Measurements from ENCODE around the gene ATL1. TPM values are rescaled to one million over a fixed set of nuclear protein-coding genes. Genes with fewer than 3 reads are reported as not detected.

ATL1 gene
- total RNA-seq, 6 experiments from 2014 or later: 0.35 to 0.92 (median 0.48) TPM

GRCh38 chr14:50529288-50530179 is 30.4 kb upstream of the ATL1 start:
- Mint-ChIP-seq H3K4me3 (peak overlapping the region; percentile 83), H3K27ac (peak overlapping the region; percentile 88), H3K27me3 (ENCODE audit: insufficient read depth) (no peaks in the 10 kb centered on the region; the same call in 1 of the 2 replicates), H3K9me3 (no peaks in the 10 kb centered on the region), H3K36me3 (ENCODE audit: low read depth) (peaks cover 37% of the 10 kb centered on the region), H3K4me1 (ENCODE audit: low read depth) (peaks cover 72% of the 10 kb centered on the region)
- no peak for TF ChIP-seq CTCF (IDR thresholded peaks at IDR 0.05)
- DNase-seq: no peak

GRCh38 chr14:50530358-50530757 is 29.6 kb upstream of the ATL1 start:
- H3K27ac Mint-ChIP-seq: peak overlapping the region; percentile 88
- TF ChIP-seq CTCF (IDR thresholded peaks at IDR 0.05): no peak
- H3K4me1 Mint-ChIP-seq (ENCODE audit: low read depth): peaks cover 63% of the 10 kb centered on the region
- DNase-seq: peak; percentile 60
- no peaks in the 10 kb centered on the region; the same call in 1 of the 2 replicates for H3K27me3 Mint-ChIP-seq (ENCODE audit: insufficient read depth)
- no peaks in the 10 kb centered on the region for H3K9me3 Mint-ChIP-seq
- peaks cover 29% of the 10 kb centered on the region; the same call in 1 of the 2 replicates for H3K36me3 Mint-ChIP-seq (ENCODE audit: low read depth)
- peak overlapping the region; percentile 83 for H3K4me3 Mint-ChIP-seq

GRCh38 chr14:50530794-50531365 is 29.1 kb upstream of the ATL1 start:
- no peak for DNase-seq
- Mint-ChIP-seq H3K4me1 (ENCODE audit: low read depth) (peaks cover 60% of the 10 kb centered on the region), H3K4me3 (peak overlapping the region; percentile 83), H3K9me3 (no peaks in the 10 kb centered on the region), H3K27ac (peak overlapping the region; percentile 88), H3K36me3 (ENCODE audit: low read depth) (peaks cover 28% of the 10 kb centered on the region; the same call in 1 of the 2 replicates), H3K27me3 (ENCODE audit: insufficient read depth) (peaks cover 1% of the 10 kb centered on the region)
- TF ChIP-seq CTCF (IDR thresholded peaks at IDR 0.05): no peak

GRCh38 chr14:50531595-50532501 is 28.1 kb upstream of the ATL1 start:
- Mint-ChIP-seq H3K36me3 (ENCODE audit: low read depth) (peaks cover 20% of the 10 kb centered on the region; the same call in 1 of the 2 replicates), H3K9me3 (no peaks in the 10 kb centered on the region; the same call in 1 of the 2 replicates), H3K27me3 (ENCODE audit: insufficient read depth) (peaks cover 10% of the 10 kb centered on the region), H3K27ac (peak overlapping the region; percentile 88), H3K4me1 (ENCODE audit: low read depth) (peaks cover 50% of the 10 kb centered on the region), H3K4me3 (peak overlapping the region; percentile 87)
- TF ChIP-seq CTCF (IDR thresholded peaks at IDR 0.05): no peak
- no peak for DNase-seq
